ENCODE data around the gene WDFY3. TPM values are rescaled to one million over a fixed set of nuclear protein-coding genes. Genes with fewer than 3 reads are reported as not detected.

Gene WDFY3
- total RNA-seq, 1 experiment from 2014 or later, result 39.9 TPM

DNA sequence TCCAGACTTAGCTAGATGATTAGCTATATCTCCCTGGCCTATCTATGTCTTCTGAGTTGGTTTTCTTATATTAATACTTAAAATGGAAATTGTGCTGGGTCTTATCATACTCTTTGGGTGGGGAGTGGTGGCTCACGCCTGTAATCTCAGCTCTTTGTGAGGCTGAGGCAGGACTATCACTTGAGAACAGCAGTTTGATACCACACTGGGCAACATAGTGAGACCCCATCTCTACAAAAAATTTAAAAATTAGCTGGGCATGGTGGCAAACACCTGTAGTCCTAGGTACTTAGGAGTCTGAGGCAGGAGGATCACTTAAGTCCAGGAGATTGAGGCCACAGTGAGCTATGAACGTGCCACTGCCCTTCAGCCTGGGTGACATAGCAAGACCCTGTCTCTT lies 30.4 kb downstream of the WDFY3 start:
- Histone ChIP-seq H3K27me3 (ENCODE audit: insufficient read depth, low read length) (no peaks in the 10 kb centered on the region), H3K9ac (ENCODE audit: low read length) (no peak overlapping the region), H3K79me2 (ENCODE audit: insufficient read depth, low read length) (peaks cover 18% of the 10 kb centered on the region; the same call in 1 of the 2 replicates), H4K20me1 (ENCODE audit: insufficient read depth) (no peaks in the 10 kb centered on the region), H3K9me2 (ENCODE audit: insufficient read depth) (no peaks in the 10 kb centered on the region), H3K4me3 (replicated peaks in 1 of 2; ENCODE audit: low read depth in 1 of 2, low read length in 2 of 2) (no peak overlapping the region), H3K9me3 (ENCODE audit: control insufficient read depth in 1 of 2, insufficient read depth in 1 of 2, low read depth in 1 of 2, low read length in 2 of 2) (0 out of 4 replicates have a peak, but pooled peaks cover 0 to 3% of the 10 kb centered on the region in 2 experiments), H3K4me2 (ENCODE audit: low read length) (no peak overlapping the region), H2AFZ (ENCODE audit: low read depth, low read length, poor library complexity, severe bottlenecking) (no peak overlapping the region), H3K36me3 (ENCODE audit: control insufficient read depth in 1 of 2, insufficient read depth in 2 of 2, low read length in 2 of 2) (no peaks in the 10 kb centered on the region), H3K27ac (ENCODE audit: low read depth, low read length) (no peak overlapping the region), H3K4me1 (ENCODE audit: control insufficient read depth in 1 of 2, insufficient read depth in 2 of 2, low read length in 2 of 2) (peaks cover 7 to 9% of the 10 kb centered on the region in 2 experiments; a peak in 3 of 4 replicates)
- ChIA-PET POLR2A (no interaction called here), CTCF (no interaction called here), RAD21 (ENCODE audit: low non-redundant PET in 1 of 2, low total read pairs in 2 of 2, uncharacterized antibody in 2 of 2, unreplicated experiment in 2 of 2) (no interaction called here)
- BruUV-seq (replicated peaks), result no TSS peak
- ATAC-seq (no peak), DNase-seq (ENCODE audit: low read depth, low spot score) (no peak)
- intact Hi-C loops (cut with micrococcal nuclease), result no loop called here
- no peak for TF ChIP-seq RAD21 (IDR thresholded peaks at IDR 0.05; ENCODE audit: low read depth)
- TF ChIP-seq, protein P1, sequence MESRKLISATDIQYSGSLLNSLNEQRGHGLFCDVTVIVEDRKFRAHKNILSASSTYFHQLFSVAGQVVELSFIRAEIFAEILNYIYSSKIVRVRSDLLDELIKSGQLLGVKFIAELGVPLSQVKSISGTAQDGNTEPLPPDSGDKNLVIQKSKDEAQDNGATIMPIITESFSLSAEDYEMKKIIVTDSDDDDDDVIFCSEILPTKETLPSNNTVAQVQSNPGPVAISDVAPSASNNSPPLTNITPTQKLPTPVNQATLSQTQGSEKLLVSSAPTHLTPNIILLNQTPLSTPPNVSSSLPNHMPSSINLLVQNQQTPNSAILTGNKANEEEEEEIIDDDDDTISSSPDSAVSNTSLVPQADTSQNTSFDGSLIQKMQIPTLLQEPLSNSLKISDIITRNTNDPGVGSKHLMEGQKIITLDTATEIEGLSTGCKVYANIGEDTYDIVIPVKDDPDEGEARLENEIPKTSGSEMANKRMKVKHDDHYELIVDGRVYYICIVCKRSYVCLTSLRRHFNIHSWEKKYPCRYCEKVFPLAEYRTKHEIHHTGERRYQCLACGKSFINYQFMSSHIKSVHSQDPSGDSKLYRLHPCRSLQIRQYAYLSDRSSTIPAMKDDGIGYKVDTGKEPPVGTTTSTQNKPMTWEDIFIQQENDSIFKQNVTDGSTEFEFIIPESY (IDR thresholded peaks at IDR 0.05; ENCODE audit: extremely low read depth, insufficient replicate concordance, low read length), result no peak
- TF ChIP-seq FOSL1 (IDR thresholded peaks at IDR 0.05; ENCODE audit: low read depth), result no peak

DNA sequence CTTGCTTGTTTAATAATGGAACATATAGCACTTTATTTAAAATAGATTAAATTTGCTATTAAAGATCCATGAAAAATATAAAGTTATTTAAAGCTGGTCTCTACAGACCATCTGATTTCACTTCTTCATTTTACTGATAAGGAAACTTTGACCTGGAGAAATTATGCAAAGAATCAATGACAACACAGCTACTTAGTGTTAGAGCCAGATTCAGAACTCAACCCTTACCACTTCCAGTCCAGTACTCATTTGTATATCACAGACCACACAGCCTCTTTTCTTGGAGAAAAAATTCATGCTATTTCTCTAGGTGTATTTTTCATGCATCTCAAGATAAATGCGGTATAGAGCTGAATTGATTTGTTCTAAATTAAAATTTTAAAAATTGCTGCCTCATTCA lies 34.0 kb downstream of the WDFY3 start:
- no peak for ATAC-seq
- Histone ChIP-seq H3K4me1 (ENCODE audit: control insufficient read depth in 1 of 2, insufficient read depth in 2 of 2, low read length in 2 of 2) (no peaks in the 10 kb centered on the region), H3K36me3 (ENCODE audit: control insufficient read depth in 1 of 2, insufficient read depth in 2 of 2, low read length in 2 of 2) (no peaks in the 10 kb centered on the region), H3K4me3 (replicated peaks in 1 of 2; ENCODE audit: low read depth in 1 of 2, low read length in 2 of 2) (no peak overlapping the region), H3K79me2 (ENCODE audit: insufficient read depth, low read length) (peaks cover 12% of the 10 kb centered on the region), H3K9me2 (ENCODE audit: insufficient read depth) (no peaks in the 10 kb centered on the region), H3K9ac (ENCODE audit: low read length) (no peak overlapping the region), H3K27me3 (ENCODE audit: insufficient read depth, low read length) (no peaks in the 10 kb centered on the region), H3K4me2 (ENCODE audit: low read length) (no peak overlapping the region), H3K27ac (ENCODE audit: low read depth, low read length) (no peak overlapping the region), H2AFZ (ENCODE audit: low read depth, low read length, poor library complexity, severe bottlenecking) (no peak overlapping the region), H4K20me1 (ENCODE audit: insufficient read depth) (no peaks in the 10 kb centered on the region), H3K9me3 (ENCODE audit: control insufficient read depth in 1 of 2, insufficient read depth in 1 of 2, low read depth in 1 of 2, low read length in 2 of 2) (no peaks in the 10 kb centered on the region)
- POLR2A ChIA-PET, result no interaction called here
- TF ChIP-seq CBX3 (IDR thresholded peaks at IDR 0.05; ENCODE audit: low read depth) (no peak), TCF7L2 (IDR thresholded peaks at IDR 0.05; ENCODE audit: borderline replicate concordance, extremely low read depth, insufficient read depth, insufficient read length) (no peak), POLR2AphosphoS5 (IDR thresholded peaks at IDR 0.05; ENCODE audit: low read depth, low read length) (no peak), JUND (IDR thresholded peaks at IDR 0.05) (no peak), CEBPB (IDR thresholded peaks at IDR 0.05; ENCODE audit: low read depth) (no peak), EZH2 (IDR thresholded peaks at IDR 0.05) (no peak)
- BruUV-seq (replicated peaks), result no TSS peak
- RAD21 ChIA-PET (ENCODE audit: low non-redundant PET in 1 of 2, low total read pairs in 2 of 2, uncharacterized antibody in 2 of 2, unreplicated experiment in 2 of 2), result no interaction called here
- intact Hi-C loops (cut with micrococcal nuclease), result no loop called here
- CTCF ChIA-PET, result no interaction called here
- no peak for DNase-seq (ENCODE audit: low read depth, low spot score)

All from HCT116 (cell line).